HCT116 (cell line): ENCODE measurements around the gene MUC22. TPM values are rescaled to one million over a fixed set of nuclear protein-coding genes. Genes with fewer than 3 reads are reported as not detected.

Source experiments
- ATAC-seq: fragments of 200-7000 bp; cut with Tn5 transposase; 2 replicates; pipeline ENCODE4 v1.9.1; 2020; ENCODE audit warnings: mild to moderate bottlenecking, moderate library complexity
- BruUV-seq: library from RNA; stranded (reverse); fragments of 400-500 nt; replicated peaks from 2 replicates; lab custom pipeline; 2021; lab: Mats Ljungman, UMichigan
- CTCF ChIA-PET: fragments of 300-600 bp; sonication (Branson Sonifier 250); formaldehyde crosslinking; loops from one replicate; lab custom pipeline; 2021; ENCODE audit warnings: antibody characterized with exemption; lab: Charles Lee
- POLR2A ChIA-PET: fragments of 300-600, 350-600 bp; sonication (Branson Sonifier 250); formaldehyde crosslinking; loops from one replicate; lab custom pipeline; 2021; ENCODE audit warnings: antibody characterized with exemption; lab: Charles Lee
- RAD21 ChIA-PET, 2 experiments: fragments of 300-600 bp; sonication (Branson Sonifier 250); formaldehyde crosslinking; loops; one replicate each; lab custom pipeline; 2023; ENCODE audit warnings: low total read pairs in 2 of 2; ENCODE audit not compliant: uncharacterized antibody in 2 of 2, unreplicated experiment in 2 of 2, low non-redundant PET in 1 of 2; lab: Charles Lee
- DNase-seq: peaks from one replicate; pipeline ENCODE4 v3.0.0-alpha.2; 2010; ENCODE audit warnings: low read depth, low spot score
- H2AFZ ChIP-seq: fragments of 200-600 bp; shearing (Covaris generic), sonication (generic); 2 replicates; pipeline ENCODE4 v1.6.1; 2017; ENCODE audit warnings: low read depth, mixed run types, mixed read lengths, antibody characterized with exemption, low read length; ENCODE audit not compliant: poor library complexity, severe bottlenecking
- H3K27ac ChIP-seq: 2 replicates; pipeline ENCODE4 v1.5.1; 2012; ENCODE audit warnings: low read depth, low read length
- H3K27me3 ChIP-seq: fragments of 200-600 bp; sonication (generic); 2 replicates; pipeline ENCODE4 v1.6.1; 2016; ENCODE audit warnings: mixed run types, low read length, mixed read lengths; ENCODE audit not compliant: insufficient read depth
- H3K36me3 ChIP-seq, 2 experiments: fragments of 200-500 bp in 1 of 2; fragments of 200-600 bp in 1 of 2; sonication (Bioruptor generic) in 1 of 2; sonication (generic) in 1 of 2; 2 replicates each; pipeline versions ENCODE4 v1.5.1 to v1.6.1; 2014 to 2016; ENCODE audit warnings: low read length in 2 of 2, inconsistent platforms in 1 of 2, mixed read lengths in 1 of 2, mixed run types in 1 of 2; ENCODE audit not compliant: insufficient read depth in 2 of 2, control insufficient read depth in 1 of 2
- H3K4me1 ChIP-seq, 2 experiments: fragments of 200-600 bp in 1 of 2; sonication (generic) in 1 of 2; 2 replicates each; pipeline versions ENCODE4 v1.5.1 to v1.6.1; 2012 to 2017; ENCODE audit warnings: low read length in 2 of 2, inconsistent platforms in 1 of 2, mild to moderate bottlenecking in 1 of 2, mixed read lengths in 1 of 2, mixed run types in 1 of 2, moderate library complexity in 1 of 2; ENCODE audit not compliant: insufficient read depth in 2 of 2, control insufficient read depth in 1 of 2
- H3K4me2 ChIP-seq: fragments of 200-600 bp; sonication (generic); 2 replicates; pipeline ENCODE4 v1.6.1; 2017; ENCODE audit warnings: mixed run types, low read length, mixed read lengths
- H3K4me3 ChIP-seq, 2 experiments: fragments of 200-600 bp in 1 of 2; sonication (generic) in 1 of 2; replicated peaks in 1 of 2; 2 replicates each; pipeline ENCODE4 v1.5.1; 2011 to 2016; ENCODE audit warnings: low read length in 2 of 2, control low read depth in 1 of 2, low read depth in 1 of 2, mild to moderate bottlenecking in 1 of 2, mixed read lengths in 1 of 2, mixed run types in 1 of 2
- H3K79me2 ChIP-seq: fragments of 200-600 bp; sonication (generic); 2 replicates; pipeline ENCODE4 v1.6.1; 2017; ENCODE audit warnings: mild to moderate bottlenecking, mixed run types, low read length, moderate library complexity, mixed read lengths; ENCODE audit not compliant: insufficient read depth
- H3K9ac ChIP-seq: fragments of 200-600 bp; sonication (generic); 2 replicates; pipeline ENCODE4 v1.6.1; 2016; ENCODE audit warnings: low read length, mixed read lengths
- H3K9me2 ChIP-seq: fragments of 200-600 bp; sonication (generic), shearing (Covaris generic); 2 replicates; pipeline ENCODE4 v1.6.1; 2017; ENCODE audit warnings: mixed run types, mild to moderate bottlenecking, moderate library complexity; ENCODE audit not compliant: insufficient read depth
- H3K9me3 ChIP-seq, 2 experiments: fragments of 200-500 bp in 1 of 2; fragments of 200-600 bp in 1 of 2; sonication (Bioruptor generic) in 1 of 2; sonication (generic) in 1 of 2; 2 replicates each; pipeline ENCODE4 v1.6.1; 2014 to 2017; ENCODE audit warnings: low read length in 2 of 2, mixed read lengths in 2 of 2, inconsistent platforms in 1 of 2, low read depth in 1 of 2, mild to moderate bottlenecking in 1 of 2, mixed run types in 1 of 2, moderate library complexity in 1 of 2; ENCODE audit not compliant: control insufficient read depth in 1 of 2, insufficient read depth in 1 of 2
- H4K20me1 ChIP-seq: fragments of 200-600 bp; sonication (generic), shearing (Covaris generic); 2 replicates; pipeline ENCODE4 v1.6.1; 2017; ENCODE audit warnings: mixed run types, mild to moderate bottlenecking, moderate library complexity; ENCODE audit not compliant: insufficient read depth
- ATF3 ChIP-seq: IDR thresholded peaks from 2 replicates; pipeline ENCODE4 v1.6.1; 2012
- CBX3 ChIP-seq: IDR thresholded peaks from 2 replicates; pipeline ENCODE4 v1.6.1; 2012; ENCODE audit warnings: low read depth
- CEBPB ChIP-seq: IDR thresholded peaks from 2 replicates; pipeline ENCODE4 v1.6.1; 2012; ENCODE audit warnings: low read depth
- EGR1 ChIP-seq: IDR thresholded peaks from 2 replicates; pipeline ENCODE4 v1.6.1; 2012; ENCODE audit warnings: low read depth
- EZH2 ChIP-seq: fragments of 200-600 bp; sonication (generic); IDR thresholded peaks from 2 replicates; pipeline ENCODE4 v1.6.1; 2017; ENCODE audit warnings: antibody characterized with exemption, mixed run types
- FOSL1 ChIP-seq: IDR thresholded peaks from 2 replicates; pipeline ENCODE4 v1.6.1; 2012; ENCODE audit warnings: low read depth
- POLR2AphosphoS5 ChIP-seq: IDR thresholded peaks from 2 replicates; pipeline ENCODE4 v1.6.1; 2011; ENCODE audit warnings: mild to moderate bottlenecking, low read depth, low read length, moderate library complexity
- RAD21 ChIP-seq: IDR thresholded peaks from 2 replicates; pipeline ENCODE4 v1.6.1; 2012; ENCODE audit warnings: low read depth, mild to moderate bottlenecking
- REST ChIP-seq: IDR thresholded peaks from 2 replicates; pipeline ENCODE4 v1.6.1; 2012; ENCODE audit warnings: low read depth
- SP1 ChIP-seq: IDR thresholded peaks from 2 replicates; pipeline ENCODE4 v1.6.1; 2012; ENCODE audit warnings: low read depth
- YY1 ChIP-seq: IDR thresholded peaks from 2 replicates; pipeline ENCODE4 v1.6.1; 2011; ENCODE audit warnings: low read length, low read depth, moderate library complexity, mild to moderate bottlenecking; ENCODE audit not compliant: insufficient replicate concordance; ENCODE audit errors: extremely low read depth
- ZBTB33 ChIP-seq: IDR thresholded peaks from 2 replicates; pipeline ENCODE4 v1.6.1; 2011; ENCODE audit warnings: mild to moderate bottlenecking, low read length, moderate library complexity; ENCODE audit not compliant: insufficient replicate concordance; ENCODE audit errors: extremely low read depth
- ZFX ChIP-seq: fragments of 450-650 bp; IDR thresholded peaks from 2 replicates; pipeline ENCODE4 v1.6.1; 2017
- ZNF274 ChIP-seq: fragments of 200-500 bp; sonication (Bioruptor generic); IDR thresholded peaks from 2 replicates; pipeline ENCODE4 v1.6.1; 2014; ENCODE audit warnings: mild to moderate bottlenecking, low read depth, low read length, inconsistent platforms
- intact Hi-C: fragments of 100-400 bp; cut with micrococcal nuclease; formaldehyde crosslinking; loops from 2 replicates; pipeline ENCODE4 v1.10.0; 2022
- total RNA-seq: library from RNA; stranded (reverse); gene quantifications from one replicate; pipeline ENCODE4 v1.2.1, GENCODE V29; 2021; ENCODE audit not compliant: unreplicated experiment
- TF ChIP-seq, protein P1 (sequence below), 3 experiments: fragments of 200-600 bp in 1 of 3; sonication (generic) in 1 of 3; IDR thresholded peaks in 2 of 3; conservative IDR thresholded peaks in 1 of 3; 2 replicates each; pipeline ENCODE4 v1.5.1; 2012 to 2017; ENCODE audit warnings: low read depth in 2 of 3, low read length in 2 of 3, antibody characterized with exemption in 1 of 3, borderline replicate concordance in 1 of 3, control low read depth in 1 of 3, mild to moderate bottlenecking in 1 of 3, mixed read lengths in 1 of 3, mixed run types in 1 of 3, moderate library complexity in 1 of 3; ENCODE audit not compliant: insufficient read depth in 1 of 3

The MUC22 gene
- total RNA-seq, 1 experiment from 2014 or later, result not detected

GRCh38 chr6:30987304-30987703 lies 23.0 kb upstream of the MUC22 start:
- CTCF ChIA-PET, result no interaction called here
- H3K4me1 ChIP-seq, result peaks cover 2 to 3% of the 10 kb centered on the region in 2 experiments; a peak in 3 of 4 replicates
- BruUV-seq, result no TSS peak
- H2AFZ ChIP-seq, result no peak overlapping the region
- H3K4me3 ChIP-seq, result no peak overlapping the region
- ATAC-seq (no peak), DNase-seq (no peak)
- H3K27ac ChIP-seq, result no peak overlapping the region
- intact Hi-C loops, result no loop called here
- TF ChIP-seq ATF3 (no peak), CBX3 (no peak), ZFX (no peak), EGR1 (no peak), RAD21 (no peak), POLR2AphosphoS5 (no peak), REST (no peak), SP1 (no peak), ZBTB33 (no peak), ZNF274 (no peak), YY1 (no peak), FOSL1 (no peak), CEBPB (no peak), EZH2 (no peak)
- TF ChIP-seq, protein P1, sequence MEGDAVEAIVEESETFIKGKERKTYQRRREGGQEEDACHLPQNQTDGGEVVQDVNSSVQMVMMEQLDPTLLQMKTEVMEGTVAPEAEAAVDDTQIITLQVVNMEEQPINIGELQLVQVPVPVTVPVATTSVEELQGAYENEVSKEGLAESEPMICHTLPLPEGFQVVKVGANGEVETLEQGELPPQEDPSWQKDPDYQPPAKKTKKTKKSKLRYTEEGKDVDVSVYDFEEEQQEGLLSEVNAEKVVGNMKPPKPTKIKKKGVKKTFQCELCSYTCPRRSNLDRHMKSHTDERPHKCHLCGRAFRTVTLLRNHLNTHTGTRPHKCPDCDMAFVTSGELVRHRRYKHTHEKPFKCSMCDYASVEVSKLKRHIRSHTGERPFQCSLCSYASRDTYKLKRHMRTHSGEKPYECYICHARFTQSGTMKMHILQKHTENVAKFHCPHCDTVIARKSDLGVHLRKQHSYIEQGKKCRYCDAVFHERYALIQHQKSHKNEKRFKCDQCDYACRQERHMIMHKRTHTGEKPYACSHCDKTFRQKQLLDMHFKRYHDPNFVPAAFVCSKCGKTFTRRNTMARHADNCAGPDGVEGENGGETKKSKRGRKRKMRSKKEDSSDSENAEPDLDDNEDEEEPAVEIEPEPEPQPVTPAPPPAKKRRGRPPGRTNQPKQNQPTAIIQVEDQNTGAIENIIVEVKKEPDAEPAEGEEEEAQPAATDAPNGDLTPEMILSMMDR (IDR thresholded peaks at IDR 0.05 in 2 of 3, conservative IDR thresholded peaks at IDR 0.05 in 1 of 3; ENCODE audit: borderline replicate concordance in 1 of 3, insufficient read depth in 1 of 3, low read depth in 2 of 3, low read length in 2 of 3), result no peak
- TF ChIP-seq, all 23 proteins: peak for 0
- no peaks in the 10 kb centered on the region for H4K20me1 ChIP-seq
- no peaks in the 10 kb centered on the region for H3K79me2 ChIP-seq
- no peaks in the 10 kb centered on the region for H3K9me3 ChIP-seq
- no peak overlapping the region for H3K4me2 ChIP-seq
- no peak overlapping the region for H3K9ac ChIP-seq
- H3K9me2 ChIP-seq, result no peaks in the 10 kb centered on the region
- ChIA-PET RAD21 (no interaction called here), POLR2A (no interaction called here)
- H3K27me3 ChIP-seq, result no peaks in the 10 kb centered on the region
- H3K36me3 ChIP-seq, result no peaks in the 10 kb centered on the region
